ENCODE data around the gene ANKRD34B. TPM values are rescaled to one million over a fixed set of nuclear protein-coding genes. Genes with fewer than 3 reads are reported as not detected.

Gene ANKRD34B
- total and polyA plus RNA-seq, 4 experiments from 2014 or later = not detected

DNA sequence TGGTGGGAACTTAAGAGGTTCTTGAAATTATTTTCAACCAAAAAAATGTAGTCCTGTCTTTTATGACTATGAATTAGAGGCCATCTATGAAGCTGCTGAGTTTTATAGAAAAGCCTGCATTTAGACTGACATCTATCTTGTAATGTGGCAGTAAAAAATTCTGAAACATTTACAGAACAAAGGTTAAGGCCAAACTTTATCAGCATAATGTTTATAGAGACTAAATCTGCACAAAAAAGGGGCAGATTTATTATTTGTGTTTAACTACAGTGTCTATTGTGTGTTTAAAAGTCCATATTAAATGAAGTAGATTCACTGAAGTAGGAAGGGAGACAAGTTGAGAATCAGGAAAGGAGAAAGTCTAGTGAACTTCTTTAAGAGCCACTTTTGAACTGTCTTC is 37.3 kb upstream of the ANKRD34B start:
- H3K4me3 ChIP-seq (ENCODE audit: low read length in 2 of 2) = no peak overlapping the region
- H3K4me3 Mint-ChIP-seq = no peak overlapping the region
- H3K27me3 Mint-ChIP-seq = no peaks in the 10 kb centered on the region
- no peak overlapping the region for H3K27ac ChIP-seq (ENCODE audit: low read depth, low read length)
- ChIA-PET POLR2A (ENCODE audit: partially characterized antibody) (no interaction called here), CTCF (ENCODE audit: partially characterized antibody) (no interaction called here)
- no peak overlapping the region for H3K27ac Mint-ChIP-seq
- H3K9me3 Mint-ChIP-seq = peaks cover 2 to 17% (median 10%) of the 10 kb centered on the region in 8 donors
- H3K4me1 Mint-ChIP-seq = no peaks in the 10 kb centered on the region
- H3K9me3 ChIP-seq (ENCODE audit: control insufficient read depth in 1 of 2, low read length in 2 of 2) = no peaks in the 10 kb centered on the region
- peaks cover 4 to 7% of the 10 kb centered on the region in 2 donors for H3K36me3 Mint-ChIP-seq
- no peaks in the 10 kb centered on the region for H3K27me3 ChIP-seq (ENCODE audit: insufficient read depth, low read length)
- H3K36me3 ChIP-seq (ENCODE audit: insufficient read depth, low read length) = no peaks in the 10 kb centered on the region
- intact Hi-C loops (cut with micrococcal nuclease) = no loop called here
- H3K4me1 ChIP-seq (ENCODE audit: insufficient read depth, low read length) = no peaks in the 10 kb centered on the region
- no peak for DNase-seq

DNA sequence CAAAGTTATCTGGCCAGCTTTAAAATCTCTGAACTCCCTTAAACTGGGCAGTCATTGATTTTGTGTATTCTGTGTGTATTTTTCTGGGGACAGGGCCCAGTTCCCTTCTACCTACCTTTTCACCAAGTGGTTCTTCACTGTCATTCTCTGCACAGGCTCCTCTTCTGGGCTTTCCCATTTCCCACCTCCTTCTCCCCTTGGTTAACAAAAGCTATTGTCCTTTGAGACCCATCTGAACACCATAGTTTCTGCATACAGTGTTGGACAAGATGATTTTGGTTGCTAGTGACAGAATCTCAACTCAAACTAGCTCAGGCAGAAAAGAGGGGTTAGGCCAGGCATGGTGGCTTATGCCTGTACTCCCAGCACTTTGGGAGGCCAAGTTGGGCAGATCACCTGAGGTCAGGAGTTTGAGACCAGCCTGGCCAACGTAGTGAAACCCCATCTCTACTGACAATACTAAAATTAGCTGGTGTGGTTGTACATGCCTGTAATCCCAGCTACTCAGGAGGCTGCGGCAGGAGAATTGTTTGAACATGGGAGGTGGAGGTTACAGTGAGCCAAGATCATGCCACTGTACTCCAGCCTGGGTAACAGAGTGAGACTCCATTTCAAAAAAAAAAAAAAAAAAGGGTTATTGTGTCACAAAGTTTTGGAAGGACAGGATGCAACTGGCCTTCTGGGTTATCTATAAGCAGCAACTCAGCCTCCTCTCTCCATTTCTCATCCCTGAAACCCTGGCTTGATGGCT is 31.0 kb upstream of the ANKRD34B start:
- no peaks in the 10 kb centered on the region for H3K9me3 ChIP-seq (ENCODE audit: control insufficient read depth in 1 of 2, low read length in 2 of 2)
- no peaks in the 10 kb centered on the region for H3K4me1 ChIP-seq (ENCODE audit: insufficient read depth, low read length)
- Mint-ChIP-seq H3K36me3 (no peaks in the 10 kb centered on the region), H3K4me3 (no peak overlapping the region), H3K27ac (no peak overlapping the region), H3K9me3 (no peaks in the 10 kb centered on the region), H3K27me3 (peaks cover 0 to 1% of the 10 kb centered on the region in 2 donors), H3K4me1 (no peaks in the 10 kb centered on the region)
- no peak overlapping the region for H3K27ac ChIP-seq (ENCODE audit: low read depth, low read length)
- CTCF ChIA-PET (ENCODE audit: partially characterized antibody) = no interaction called here
- no peaks in the 10 kb centered on the region for H3K36me3 ChIP-seq (ENCODE audit: insufficient read depth, low read length)
- H3K4me3 ChIP-seq (ENCODE audit: low read length in 2 of 2) = no peak overlapping the region
- intact Hi-C loops (cut with micrococcal nuclease) = no loop called here
- no peaks in the 10 kb centered on the region for H3K27me3 ChIP-seq (ENCODE audit: insufficient read depth, low read length)
- no peak for DNase-seq
- POLR2A ChIA-PET (ENCODE audit: partially characterized antibody) = no interaction called here

DNA sequence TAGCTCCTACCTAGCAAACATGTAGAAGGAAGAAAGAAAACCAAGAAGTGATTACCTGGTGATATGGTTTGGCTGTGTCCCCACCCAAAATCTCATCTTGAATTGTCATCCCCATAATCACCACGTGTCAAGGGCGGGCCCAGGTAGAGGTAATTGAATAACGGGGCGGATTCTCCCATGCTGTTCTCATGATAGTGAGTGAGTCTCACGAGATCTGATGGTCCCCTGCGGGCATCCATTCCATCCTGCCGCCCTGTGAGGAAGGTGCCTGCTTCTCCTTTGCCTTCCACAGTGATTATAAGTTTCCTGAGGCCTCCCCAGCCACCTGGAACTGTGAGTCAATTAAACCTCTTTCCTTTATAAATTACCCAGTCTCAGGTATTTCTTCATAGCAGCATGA is 27.4 kb upstream of the ANKRD34B start:
- H3K27me3 Mint-ChIP-seq = peaks cover 0 to 1% of the 10 kb centered on the region in 2 donors
- H3K4me1 Mint-ChIP-seq = no peaks in the 10 kb centered on the region
- H3K27ac Mint-ChIP-seq = no peak overlapping the region
- H3K27me3 ChIP-seq (ENCODE audit: insufficient read depth, low read length) = no peaks in the 10 kb centered on the region
- no peak overlapping the region for H3K4me3 Mint-ChIP-seq
- no peak overlapping the region for H3K4me3 ChIP-seq (ENCODE audit: low read length in 2 of 2)
- ChIA-PET POLR2A (ENCODE audit: partially characterized antibody) (no interaction called here), CTCF (ENCODE audit: partially characterized antibody) (no interaction called here)
- H3K9me3 ChIP-seq (ENCODE audit: control insufficient read depth in 1 of 2, low read length in 2 of 2) = no peaks in the 10 kb centered on the region
- H3K36me3 ChIP-seq (ENCODE audit: insufficient read depth, low read length) = no peaks in the 10 kb centered on the region
- no peaks in the 10 kb centered on the region for H3K36me3 Mint-ChIP-seq
- no peaks in the 10 kb centered on the region for H3K4me1 ChIP-seq (ENCODE audit: insufficient read depth, low read length)
- H3K27ac ChIP-seq (ENCODE audit: low read depth, low read length) = no peak overlapping the region
- no peaks in the 10 kb centered on the region for H3K9me3 Mint-ChIP-seq
- intact Hi-C loops (cut with micrococcal nuclease) = no loop called here
- no peak for DNase-seq

DNA sequence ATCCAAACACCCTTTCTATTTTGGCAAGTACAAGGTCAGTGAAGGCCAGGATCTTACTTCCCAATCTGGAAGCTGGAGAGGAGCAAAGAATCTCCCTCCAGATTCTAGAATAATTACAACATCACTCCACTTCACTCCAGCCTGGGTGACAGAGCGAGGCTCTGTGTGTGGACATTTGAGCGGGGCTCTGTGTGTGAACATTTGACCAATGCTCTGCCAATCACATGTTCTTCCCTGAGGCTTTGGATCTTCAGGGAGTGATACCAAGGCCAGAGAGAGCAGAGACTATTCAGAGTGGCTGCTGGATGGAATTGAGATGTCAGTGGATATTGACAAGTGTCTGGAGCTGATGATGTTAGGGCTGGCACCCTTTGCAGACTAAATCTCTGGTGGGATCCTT is 24.7 kb upstream of the ANKRD34B start:
- peaks cover 0 to 4% of the 10 kb centered on the region in 2 donors for H3K27me3 Mint-ChIP-seq
- Histone ChIP-seq H3K4me3 (ENCODE audit: low read length in 2 of 2) (no peak overlapping the region), H3K4me1 (ENCODE audit: insufficient read depth, low read length) (no peaks in the 10 kb centered on the region), H3K27me3 (ENCODE audit: insufficient read depth, low read length) (no peaks in the 10 kb centered on the region), H3K27ac (ENCODE audit: low read depth, low read length) (no peak overlapping the region), H3K9me3 (ENCODE audit: control insufficient read depth in 1 of 2, low read length in 2 of 2) (no peaks in the 10 kb centered on the region), H3K36me3 (ENCODE audit: insufficient read depth, low read length) (no peaks in the 10 kb centered on the region)
- H3K4me1 Mint-ChIP-seq = no peaks in the 10 kb centered on the region
- H3K27ac Mint-ChIP-seq = no peak overlapping the region
- intact Hi-C loops (cut with micrococcal nuclease) = no loop called here
- no peak for DNase-seq
- ChIA-PET POLR2A (ENCODE audit: partially characterized antibody) (no interaction called here), CTCF (ENCODE audit: partially characterized antibody) (no interaction called here)
- no peaks in the 10 kb centered on the region for H3K36me3 Mint-ChIP-seq
- H3K4me3 Mint-ChIP-seq = no peak overlapping the region
- no peaks in the 10 kb centered on the region for H3K9me3 Mint-ChIP-seq

DNA sequence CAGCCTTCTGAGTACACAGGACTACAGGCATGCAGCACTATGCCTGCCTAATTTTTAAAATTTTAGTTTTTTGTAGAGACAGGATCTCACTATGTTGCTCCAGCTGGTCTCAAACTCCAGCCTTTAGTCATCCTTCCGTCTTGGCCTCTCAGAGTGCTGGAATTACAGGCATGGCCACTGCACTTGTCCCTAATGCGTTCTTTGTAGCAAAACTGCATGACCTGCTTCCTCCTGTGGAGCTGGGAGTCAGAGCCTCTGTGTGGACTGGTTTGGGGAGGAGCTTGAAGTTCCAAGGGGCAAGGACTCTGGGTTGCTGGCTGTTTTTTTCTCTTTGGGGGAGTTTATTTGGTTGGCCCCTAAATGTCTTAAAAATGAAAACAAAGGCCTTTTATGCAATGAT is 22.7 kb upstream of the ANKRD34B start:
- no peaks in the 10 kb centered on the region for H3K36me3 Mint-ChIP-seq
- no peak overlapping the region for H3K4me3 Mint-ChIP-seq
- DNase-seq = no peak
- H3K9me3 Mint-ChIP-seq = no peaks in the 10 kb centered on the region
- ChIA-PET POLR2A (ENCODE audit: partially characterized antibody) (no interaction called here), CTCF (ENCODE audit: partially characterized antibody) (no interaction called here)
- Histone ChIP-seq H3K4me1 (ENCODE audit: insufficient read depth, low read length) (no peaks in the 10 kb centered on the region), H3K9me3 (ENCODE audit: control insufficient read depth in 1 of 2, low read length in 2 of 2) (no peaks in the 10 kb centered on the region), H3K36me3 (ENCODE audit: insufficient read depth, low read length) (no peaks in the 10 kb centered on the region), H3K4me3 (ENCODE audit: low read length in 2 of 2) (no peak overlapping the region), H3K27me3 (ENCODE audit: insufficient read depth, low read length) (no peaks in the 10 kb centered on the region), H3K27ac (ENCODE audit: low read depth, low read length) (no peak overlapping the region)
- H3K27me3 Mint-ChIP-seq = peaks cover 0 to 4% of the 10 kb centered on the region in 2 donors
- intact Hi-C loops (cut with micrococcal nuclease) = no loop called here
- no peak overlapping the region for H3K27ac Mint-ChIP-seq
- H3K4me1 Mint-ChIP-seq = no peaks in the 10 kb centered on the region

DNA sequence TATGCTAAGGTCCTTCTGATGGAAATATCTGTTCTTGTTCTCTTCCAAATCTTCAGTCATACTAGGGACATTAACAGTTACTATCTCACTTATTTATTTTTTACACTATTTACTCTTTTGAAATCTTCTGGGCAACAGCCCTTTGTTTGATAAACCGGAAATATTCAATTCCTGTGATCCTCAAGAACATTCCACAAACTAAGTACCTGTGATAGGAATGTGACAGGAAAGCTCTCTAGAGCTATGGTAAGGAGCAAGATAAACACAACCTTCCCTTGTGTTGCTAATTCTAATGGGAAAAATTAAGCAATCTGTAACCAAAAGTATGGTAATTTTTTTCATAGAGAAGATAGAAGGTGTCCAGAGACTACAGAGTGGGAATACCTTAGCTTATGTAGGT is 22.0 kb upstream of the ANKRD34B start:
- no peak overlapping the region for H3K27ac ChIP-seq (ENCODE audit: low read depth, low read length)
- H3K27me3 ChIP-seq (ENCODE audit: insufficient read depth, low read length) = no peaks in the 10 kb centered on the region
- H3K4me3 ChIP-seq (ENCODE audit: low read length in 2 of 2) = no peak overlapping the region
- DNase-seq = no peak
- no peaks in the 10 kb centered on the region for H3K36me3 ChIP-seq (ENCODE audit: insufficient read depth, low read length)
- Mint-ChIP-seq H3K4me3 (no peak overlapping the region), H3K27ac (no peak overlapping the region), H3K27me3 (peaks cover 0 to 4% of the 10 kb centered on the region in 2 donors), H3K9me3 (no peaks in the 10 kb centered on the region), H3K4me1 (no peaks in the 10 kb centered on the region), H3K36me3 (no peaks in the 10 kb centered on the region)
- no peaks in the 10 kb centered on the region for H3K4me1 ChIP-seq (ENCODE audit: insufficient read depth, low read length)
- ChIA-PET CTCF (ENCODE audit: partially characterized antibody) (no interaction called here), POLR2A (ENCODE audit: partially characterized antibody) (no interaction called here)
- no peaks in the 10 kb centered on the region for H3K9me3 ChIP-seq (ENCODE audit: control insufficient read depth in 1 of 2, low read length in 2 of 2)
- intact Hi-C loops (cut with micrococcal nuclease) = no loop called here

DNA sequence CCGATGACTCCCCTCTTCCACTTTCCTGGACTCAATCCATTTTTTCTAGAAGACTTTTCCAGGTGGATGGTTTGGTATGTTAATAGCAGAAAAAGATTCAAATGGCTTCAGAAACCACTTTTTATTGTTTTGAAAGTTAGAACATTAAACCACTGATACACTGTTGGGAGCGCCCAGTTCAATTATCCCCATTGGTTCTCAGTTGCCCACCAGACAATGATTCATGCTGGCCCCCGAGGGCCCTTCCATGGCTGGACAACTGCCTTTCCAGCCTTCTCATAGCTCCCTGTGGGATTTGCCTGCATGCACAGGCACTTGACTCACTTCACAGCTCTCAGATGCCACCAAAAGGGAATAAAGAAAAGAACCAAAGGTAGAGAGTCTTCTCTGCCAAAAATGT is 21.3 kb upstream of the ANKRD34B start:
- H3K27ac Mint-ChIP-seq = no peak overlapping the region
- POLR2A ChIA-PET (ENCODE audit: partially characterized antibody) = no interaction called here
- H3K36me3 ChIP-seq (ENCODE audit: insufficient read depth, low read length) = no peaks in the 10 kb centered on the region

DNA sequence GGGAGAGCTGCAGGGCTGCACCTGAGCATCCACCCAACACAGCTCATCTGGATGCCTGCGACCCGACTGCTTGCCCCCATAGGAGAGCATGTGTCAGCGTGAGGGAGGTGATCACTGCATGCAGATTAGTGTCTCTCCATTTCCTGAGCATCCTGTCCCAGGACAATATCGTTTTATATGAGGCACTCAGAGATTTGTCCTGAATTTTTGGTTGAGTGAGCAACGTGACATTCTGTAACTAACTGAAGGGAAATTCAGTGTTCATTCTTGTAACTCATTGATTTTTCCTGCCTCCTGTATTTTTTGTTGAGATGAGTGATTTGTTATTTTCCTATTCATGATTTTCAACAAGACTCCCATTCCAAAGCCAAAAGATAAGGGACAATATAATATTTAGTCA is 20.7 kb upstream of the ANKRD34B start:
- POLR2A ChIA-PET (ENCODE audit: partially characterized antibody) = no interaction called here
- no peaks in the 10 kb centered on the region for H3K27me3 ChIP-seq (ENCODE audit: insufficient read depth, low read length)
- no peaks in the 10 kb centered on the region for H3K9me3 ChIP-seq (ENCODE audit: control insufficient read depth in 1 of 2, low read length in 2 of 2)
- H3K36me3 ChIP-seq (ENCODE audit: insufficient read depth, low read length) = no peaks in the 10 kb centered on the region
- no peaks in the 10 kb centered on the region for H3K36me3 Mint-ChIP-seq
- no peak for DNase-seq
- CTCF ChIA-PET (ENCODE audit: partially characterized antibody) = no interaction called here
- H3K9me3 Mint-ChIP-seq = no peaks in the 10 kb centered on the region
- peaks cover 0 to 4% of the 10 kb centered on the region in 2 donors for H3K27me3 Mint-ChIP-seq
- H3K4me3 ChIP-seq (ENCODE audit: low read length in 2 of 2) = no peak overlapping the region
- no peaks in the 10 kb centered on the region for H3K4me1 Mint-ChIP-seq
- H3K4me3 Mint-ChIP-seq = no peak overlapping the region
- no peaks in the 10 kb centered on the region for H3K4me1 ChIP-seq (ENCODE audit: insufficient read depth, low read length)
- H3K27ac Mint-ChIP-seq = no peak overlapping the region
- no peak overlapping the region for H3K27ac ChIP-seq (ENCODE audit: low read depth, low read length)
- intact Hi-C loops (cut with micrococcal nuclease) = no loop called here

More for the DNA sequence above, 21.3 kb upstream of the ANKRD34B start:
- no peak overlapping the region for H3K4me3 ChIP-seq (ENCODE audit: low read length in 2 of 2)
- H3K4me3 Mint-ChIP-seq = no peak overlapping the region
- H3K36me3 Mint-ChIP-seq = no peaks in the 10 kb centered on the region
- no peak overlapping the region for H3K27ac ChIP-seq (ENCODE audit: low read depth, low read length)
- H3K9me3 ChIP-seq (ENCODE audit: control insufficient read depth in 1 of 2, low read length in 2 of 2) = no peaks in the 10 kb centered on the region
- H3K9me3 Mint-ChIP-seq = no peaks in the 10 kb centered on the region
- no peak for DNase-seq
- H3K27me3 Mint-ChIP-seq = peaks cover 0 to 4% of the 10 kb centered on the region in 2 donors
- intact Hi-C loops (cut with micrococcal nuclease) = no loop called here
- H3K27me3 ChIP-seq (ENCODE audit: insufficient read depth, low read length) = no peaks in the 10 kb centered on the region
- no peaks in the 10 kb centered on the region for H3K4me1 ChIP-seq (ENCODE audit: insufficient read depth, low read length)
- CTCF ChIA-PET (ENCODE audit: partially characterized antibody) = no interaction called here
- no peaks in the 10 kb centered on the region for H3K4me1 Mint-ChIP-seq

Data from CD4-positive, alpha-beta memory T cell (primary cell).